GM20000 (cell line): ENCODE measurements around the gene TINAGL1.

Experiments used
- DNase-seq: peaks from one replicate; pipeline ENCODE4 v3.0.0; 2012; ENCODE audit warnings: low spot score
- CTCF ChIP-seq: IDR thresholded peaks from 2 replicates; pipeline ENCODE4 v1.5.1; 2012; ENCODE audit warnings: mild to moderate bottlenecking, control low read depth; ENCODE audit errors: extremely low read depth, missing control alignments

Gene TINAGL1

GRCh38 chr1:31628931-31629556 is 52.7 kb downstream of the TINAGL1 start:
- no peak for DNase-seq
- TF ChIP-seq CTCF: no peak

GRCh38 chr1:31632649-31633048 is 56.3 kb downstream of the TINAGL1 start:
- no peak for TF ChIP-seq CTCF
- no peak for DNase-seq

- TF ChIP-seq CTCF: no peak
- no peak for DNase-seq
These were observed 56.8 kb downstream of the TINAGL1 start for GRCh38 chr1:31633117-31633516.
